Muscle layer of duodenum (tissue), 2 donors: ENCODE results near the gene QPRT.
"Not testable (repeated sequence)": the region's sequence is repeated elsewhere in the genome, so short reads cannot be mapped to it uniquely, and the experiment has no call there.

Experiments
- H3K27ac ChIP-seq: one replicate; pipeline ENCODE4 v1.7.0; 2013; ENCODE audit warnings: mild to moderate bottlenecking, low read length
- H3K27me3 ChIP-seq: one replicate; pipeline ENCODE4 v1.7.0; 2013; ENCODE audit warnings: low read depth, mild to moderate bottlenecking, control low read depth, low read length
- H3K36me3 ChIP-seq, 2 donors: one replicate each; pipeline ENCODE4 v1.7.0; 2013; ENCODE audit warnings: low read length in 2 of 2, control low read depth in 1 of 2, mild to moderate bottlenecking in 1 of 2; ENCODE audit not compliant: insufficient read depth in 2 of 2, control insufficient read depth in 1 of 2
- H3K4me1 ChIP-seq, 2 donors: one replicate each; pipeline ENCODE4 v1.7.0; 2013; ENCODE audit warnings: low read length in 2 of 2, mild to moderate bottlenecking in 2 of 2, control low read depth in 1 of 2, moderate library complexity in 1 of 2; ENCODE audit not compliant: insufficient read depth in 2 of 2, control insufficient read depth in 1 of 2
- H3K4me3 ChIP-seq, 2 donors: one replicate each; pipeline ENCODE4 v1.7.0; 2013; ENCODE audit warnings: low read length in 2 of 2, low read depth in 1 of 2, mild to moderate bottlenecking in 1 of 2
- H3K9me3 ChIP-seq, 2 donors: one replicate each; pipeline ENCODE4 v1.7.0; 2013; ENCODE audit warnings: low read length in 2 of 2, control low read depth in 1 of 2, mild to moderate bottlenecking in 1 of 2; ENCODE audit not compliant: control insufficient read depth in 1 of 2
- donor health status: healthy.

The QPRT gene

GRCh38 chr16:29697391-29697790 lies 18.4 kb downstream of the QPRT start:
- Histone ChIP-seq H3K4me1 (no peaks in the 10 kb centered on the region), H3K9me3 (no peaks in the 10 kb centered on the region), H3K4me3 (no peak overlapping the region), H3K36me3 (peaks cover 0 to 6% of the 10 kb centered on the region in 2 donors), H3K27me3 (no peaks in the 10 kb centered on the region), H3K27ac (no peak overlapping the region)

- no peak overlapping the region for H3K27ac ChIP-seq
- H3K4me3 ChIP-seq, result no peak overlapping the region
- no peaks in the 10 kb centered on the region for H3K9me3 ChIP-seq
- no peaks in the 10 kb centered on the region for H3K27me3 ChIP-seq
- H3K4me1 ChIP-seq, result no peaks in the 10 kb centered on the region
- H3K36me3 ChIP-seq, result peaks cover 0 to 6% of the 10 kb centered on the region in 2 donors
Observed at GRCh38 chr16:29698042-29698441, 19.1 kb downstream of the QPRT start.

- H3K36me3 ChIP-seq, result peaks cover 0 to 6% of the 10 kb centered on the region in 2 donors
- H3K27ac ChIP-seq, result no peak overlapping the region
- H3K9me3 ChIP-seq, result no peaks in the 10 kb centered on the region
- H3K27me3 ChIP-seq, result no peaks in the 10 kb centered on the region
- H3K4me1 ChIP-seq, result no peaks in the 10 kb centered on the region
- H3K4me3 ChIP-seq, result no peak overlapping the region
Observed at GRCh38 chr16:29698484-29699323, 19.7 kb downstream of the QPRT start.

GRCh38 chr16:29699324-29700219 lies 20.6 kb downstream of the QPRT start:
- Histone ChIP-seq H3K4me3 (no peak overlapping the region), H3K9me3 (no peaks in the 10 kb centered on the region), H3K27me3 (no peaks in the 10 kb centered on the region), H3K4me1 (no peaks in the 10 kb centered on the region), H3K36me3 (peaks cover 0 to 6% of the 10 kb centered on the region in 2 donors), H3K27ac (no peak overlapping the region)

GRCh38 chr16:29700253-29700987 lies 21.4 kb downstream of the QPRT start:
- H3K9me3 ChIP-seq, result no peaks in the 10 kb centered on the region
- H3K27me3 ChIP-seq, result no peaks in the 10 kb centered on the region
- no peak overlapping the region for H3K4me3 ChIP-seq
- H3K27ac ChIP-seq, result no peak overlapping the region
- peaks cover 0 to 6% of the 10 kb centered on the region in 2 donors for H3K36me3 ChIP-seq
- no peaks in the 10 kb centered on the region for H3K4me1 ChIP-seq

- H3K4me1 ChIP-seq, result no peaks in the 10 kb centered on the region
- H3K27ac ChIP-seq, result no peak overlapping the region
- H3K4me3 ChIP-seq, result no peak overlapping the region
- no peaks in the 10 kb centered on the region for H3K27me3 ChIP-seq
- no peaks in the 10 kb centered on the region for H3K9me3 ChIP-seq
- H3K36me3 ChIP-seq, result peaks cover 0 to 6% of the 10 kb centered on the region in 2 donors
Observed at GRCh38 chr16:29701214-29701555, 22.2 kb downstream of the QPRT start.

GRCh38 chr16:29702269-29702668 lies 23.3 kb downstream of the QPRT start:
- H3K9me3 ChIP-seq, result no peaks in the 10 kb centered on the region
- H3K4me1 ChIP-seq, result no peaks in the 10 kb centered on the region
- H3K4me3 ChIP-seq, result no peak overlapping the region
- H3K27me3 ChIP-seq, result no peaks in the 10 kb centered on the region
- peaks cover 0 to 2% of the 10 kb centered on the region in 2 donors for H3K36me3 ChIP-seq
- H3K27ac ChIP-seq, result no peak overlapping the region

- Histone ChIP-seq H3K27ac (no peak overlapping the region), H3K4me3 (no peak overlapping the region), H3K9me3 (no peaks in the 10 kb centered on the region)
Observed at GRCh38 chr16:29705030-29705429, 26.1 kb downstream of the QPRT start.

GRCh38 chr16:29707160-29707559 lies 28.2 kb downstream of the QPRT start:
- not testable (repeated sequence) for H3K9me3 ChIP-seq, H3K4me3 ChIP-seq, H3K27ac ChIP-seq, H3K36me3 ChIP-seq, H3K4me1 ChIP-seq, H3K27me3 ChIP-seq

More at GRCh38 chr16:29705030-29705429, 26.1 kb downstream of the QPRT start:
- Histone ChIP-seq H3K27me3 (no peaks in the 10 kb centered on the region), H3K36me3 (no peaks in the 10 kb centered on the region), H3K4me1 (no peaks in the 10 kb centered on the region)

- Histone ChIP-seq H3K9me3 (no peaks in the 10 kb centered on the region), H3K4me3 (no peak overlapping the region), H3K4me1 (peaks cover 0 to 5% of the 10 kb centered on the region in 2 donors), H3K27me3 (no peaks in the 10 kb centered on the region), H3K27ac (no peak overlapping the region), H3K36me3 (no peaks in the 10 kb centered on the region)
Observed at GRCh38 chr16:29708917-29709600, 30.1 kb downstream of the QPRT start.
